ENCODE measurements around the gene HEXIM1.

DNA sequence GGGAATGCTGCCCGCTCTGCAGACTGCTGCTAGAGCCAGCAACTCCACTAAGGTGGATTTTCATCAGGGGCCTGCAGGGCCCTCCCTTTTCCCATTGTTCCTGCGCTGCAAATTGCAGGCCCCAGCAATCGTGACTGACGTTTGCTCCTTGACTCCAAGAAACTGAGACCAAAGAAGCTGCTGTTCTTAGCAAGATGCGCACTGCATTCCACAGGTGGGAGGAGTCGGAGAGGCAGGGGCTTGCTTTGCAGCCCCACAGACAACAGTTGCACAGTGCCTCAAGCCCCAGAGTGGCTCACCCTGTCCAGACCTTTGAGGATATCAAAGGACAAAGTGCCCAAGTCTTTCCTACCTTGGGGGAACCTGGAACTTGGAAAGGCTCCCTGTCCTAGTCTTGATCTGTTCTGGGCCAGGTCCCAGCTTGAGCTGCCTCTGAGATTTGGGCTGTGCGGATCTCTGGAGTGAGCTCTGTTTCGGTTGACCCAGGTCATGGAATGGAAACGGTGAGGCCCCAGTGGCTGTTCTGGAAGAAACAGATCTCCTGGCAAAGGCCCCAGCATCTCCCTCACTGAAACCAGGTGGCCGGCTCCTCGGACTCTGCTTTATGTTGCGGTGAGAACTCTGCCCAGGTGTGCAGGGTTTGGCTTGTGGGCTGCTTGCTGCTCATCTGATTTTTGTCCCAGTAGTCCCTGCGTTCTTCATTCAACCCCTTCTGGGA is 40.8 kb upstream of the HEXIM1 start:
- TF ChIP-seq, protein P1, sequence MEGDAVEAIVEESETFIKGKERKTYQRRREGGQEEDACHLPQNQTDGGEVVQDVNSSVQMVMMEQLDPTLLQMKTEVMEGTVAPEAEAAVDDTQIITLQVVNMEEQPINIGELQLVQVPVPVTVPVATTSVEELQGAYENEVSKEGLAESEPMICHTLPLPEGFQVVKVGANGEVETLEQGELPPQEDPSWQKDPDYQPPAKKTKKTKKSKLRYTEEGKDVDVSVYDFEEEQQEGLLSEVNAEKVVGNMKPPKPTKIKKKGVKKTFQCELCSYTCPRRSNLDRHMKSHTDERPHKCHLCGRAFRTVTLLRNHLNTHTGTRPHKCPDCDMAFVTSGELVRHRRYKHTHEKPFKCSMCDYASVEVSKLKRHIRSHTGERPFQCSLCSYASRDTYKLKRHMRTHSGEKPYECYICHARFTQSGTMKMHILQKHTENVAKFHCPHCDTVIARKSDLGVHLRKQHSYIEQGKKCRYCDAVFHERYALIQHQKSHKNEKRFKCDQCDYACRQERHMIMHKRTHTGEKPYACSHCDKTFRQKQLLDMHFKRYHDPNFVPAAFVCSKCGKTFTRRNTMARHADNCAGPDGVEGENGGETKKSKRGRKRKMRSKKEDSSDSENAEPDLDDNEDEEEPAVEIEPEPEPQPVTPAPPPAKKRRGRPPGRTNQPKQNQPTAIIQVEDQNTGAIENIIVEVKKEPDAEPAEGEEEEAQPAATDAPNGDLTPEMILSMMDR (IDR thresholded peaks at IDR 0.05): no peak
- TF ChIP-seq POLR2A (IDR thresholded peaks at IDR 0.05): no peak

All from prostate gland (tissue), 2 donors.